A673 (cell line): ENCODE results near the gene TENM4.

Experiments used
- EZH2 ChIP-seq: fragments of 200-600 bp; sonication (generic); IDR thresholded peaks from 2 replicates; pipeline ENCODE4 v1.6.1; 2017; ENCODE audit warnings: borderline replicate concordance, low read depth, mild to moderate bottlenecking, mixed read lengths, antibody characterized with exemption, low read length; ENCODE audit not compliant: poor library complexity, severe bottlenecking
- TF ChIP-seq, protein P1 (sequence below): fragments of 300-800, 200-600 bp; sonication (generic); conservative IDR thresholded peaks from 2 replicates; pipeline ENCODE4 v1.5.1; 2017; ENCODE audit warnings: low read depth, mild to moderate bottlenecking, antibody characterized with exemption, low read length, moderate library complexity, mixed read lengths

DNA sequence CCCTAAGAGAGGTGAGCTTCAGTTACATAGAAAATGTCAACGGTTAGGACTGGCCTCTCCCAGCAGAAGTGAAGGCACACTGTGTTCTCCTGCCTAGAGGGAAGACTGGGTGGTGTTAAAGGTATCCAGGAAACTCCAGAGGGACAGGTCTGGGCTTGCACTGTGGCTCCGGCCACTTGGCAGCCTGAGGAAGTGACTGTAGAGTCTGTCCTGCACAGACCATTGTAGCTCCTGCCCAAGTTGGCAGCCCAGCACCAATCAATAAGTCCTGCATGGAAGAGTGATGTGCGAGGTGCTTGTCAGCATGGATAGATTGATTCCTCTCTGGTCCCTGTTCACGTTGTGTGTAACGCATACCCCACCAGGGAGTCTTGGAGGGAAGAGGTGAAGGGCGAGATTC is 284.8 kb downstream of the TENM4 start:
- TF ChIP-seq, protein P1, sequence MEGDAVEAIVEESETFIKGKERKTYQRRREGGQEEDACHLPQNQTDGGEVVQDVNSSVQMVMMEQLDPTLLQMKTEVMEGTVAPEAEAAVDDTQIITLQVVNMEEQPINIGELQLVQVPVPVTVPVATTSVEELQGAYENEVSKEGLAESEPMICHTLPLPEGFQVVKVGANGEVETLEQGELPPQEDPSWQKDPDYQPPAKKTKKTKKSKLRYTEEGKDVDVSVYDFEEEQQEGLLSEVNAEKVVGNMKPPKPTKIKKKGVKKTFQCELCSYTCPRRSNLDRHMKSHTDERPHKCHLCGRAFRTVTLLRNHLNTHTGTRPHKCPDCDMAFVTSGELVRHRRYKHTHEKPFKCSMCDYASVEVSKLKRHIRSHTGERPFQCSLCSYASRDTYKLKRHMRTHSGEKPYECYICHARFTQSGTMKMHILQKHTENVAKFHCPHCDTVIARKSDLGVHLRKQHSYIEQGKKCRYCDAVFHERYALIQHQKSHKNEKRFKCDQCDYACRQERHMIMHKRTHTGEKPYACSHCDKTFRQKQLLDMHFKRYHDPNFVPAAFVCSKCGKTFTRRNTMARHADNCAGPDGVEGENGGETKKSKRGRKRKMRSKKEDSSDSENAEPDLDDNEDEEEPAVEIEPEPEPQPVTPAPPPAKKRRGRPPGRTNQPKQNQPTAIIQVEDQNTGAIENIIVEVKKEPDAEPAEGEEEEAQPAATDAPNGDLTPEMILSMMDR, result no peak
- TF ChIP-seq EZH2, result no peak
